ENCODE data around the gene HES1. TPM values are rescaled to one million over a fixed set of nuclear protein-coding genes. Genes with fewer than 3 reads are reported as not detected.
A peak's percentile ranks its signal among the peaks of the same experiment; 100 is the strongest.

HES1 gene
- total and polyA plus RNA-seq, 10 of the 15 experiments (the other 5 are each of a cell fraction or from before 2014, with no cell fraction given): 0.46 to 5.3 (median 2.3) TPM

GRCh38 chr3:194134757-194135515 lies 1.0 kb upstream of the HES1 start:
- ChIA-PET RAD21 (ENCODE audit: unreplicated experiment) (interaction anchor here (1.0 to 1.5 kb wide), 4 partner anchors 34 to 172 kb away, joined by 3 to 9 read pairs (median 4); no protein-coding TSS in a partner anchor), SMC1A (ENCODE audit: uncharacterized antibody, unreplicated experiment) (interaction anchor here (1.2 kb wide), 1 partner anchor 34 kb away, joined by 4 read pairs; no protein-coding TSS in a partner anchor), POLR2A (interaction anchor here (0.6 kb wide), 2 partner anchors 31 to 392 kb away, joined by 3 to 5 read pairs; no protein-coding TSS in a partner anchor), CTCF (interaction anchor here (0.6 to 1.6 kb wide), 4 partner anchors 7 to 1619 kb away, joined by 3 to 5 read pairs (median 3); no protein-coding TSS in a partner anchor)
- DNase-seq (ENCODE audit: low read depth, low spot score): peak; percentile 55
- WGBS (ENCODE audit: insufficient coverage, insufficient replicate concordance, low lambda C conversion rate, missing lambda C conversion rate): under 1% methylated on average over 49 of the region's 68 CpGs
- H3K27me3 ChIP-seq (replicated peaks in 1 of 2; ENCODE audit: control insufficient read depth in 2 of 2, insufficient read depth in 2 of 2, low read length in 1 of 2): peaks cover 1 to 3% of the 10 kb centered on the region in 2 experiments; a peak in 3 of 4 replicates
- intact Hi-C loops (cut with micrococcal nuclease; ENCODE audit: unreplicated experiment): loop anchor here (1.0 to 5.0 kb wide), 2 partner anchors 65 to 468 kb away; no protein-coding TSS in a partner anchor
- peak overlapping the region; percentile 46 for H2AFZ ChIP-seq (ENCODE audit: control insufficient read depth, low read depth, low read length)
- peak overlapping the region; percentile 36 for H3K9ac ChIP-seq (ENCODE audit: control insufficient read depth, insufficient read depth, low read length)
- peak; percentile 64 for ATAC-seq
- no peak for FAIRE-seq
- in situ Hi-C loops (cut with MboI): loop anchor here (5.0 to 10.0 kb wide), 2 partner anchors 172 to 350 kb away; no protein-coding TSS in a partner anchor
- no peaks in the 10 kb centered on the region for H4K20me1 ChIP-seq (ENCODE audit: control insufficient read depth, insufficient read depth)
- no peaks in the 10 kb centered on the region for H3K36me3 ChIP-seq (ENCODE audit: control insufficient read depth in 2 of 2, insufficient read depth in 2 of 2, low read length in 1 of 2)
- H3K4me2 ChIP-seq (ENCODE audit: control insufficient read depth, insufficient read depth): peak overlapping the region; percentile 94
- no peaks in the 10 kb centered on the region for H3K79me2 ChIP-seq (ENCODE audit: control insufficient read depth, insufficient read depth, low read length)
- H3K9me3 ChIP-seq (replicated peaks; ENCODE audit: control insufficient read depth, insufficient read depth, low read length): peaks cover 4% of the 10 kb centered on the region; the same call in 2 of the 3 replicates
- H3K27ac ChIP-seq (ENCODE audit: control insufficient read depth, insufficient read depth): peak overlapping the region; percentile 31; the same call in 1 of the 2 replicates
- peaks cover 27% of the 10 kb centered on the region for H3K4me1 ChIP-seq (ENCODE audit: control insufficient read depth, insufficient read depth, low read length)
- H3K4me3 ChIP-seq: peak overlapping the region; percentile 61
- BruUV-seq (replicated peaks): no TSS peak
- TF ChIP-seq MYB (IDR thresholded peaks at IDR 0.05; ENCODE audit: borderline replicate concordance, low read depth, low read length) (no peak), ZZZ3 (IDR thresholded peaks at IDR 0.05; ENCODE audit: control insufficient read depth, insufficient read length, low read depth) (no peak), WRNIP1 (IDR thresholded peaks at IDR 0.05; ENCODE audit: borderline replicate concordance, low read depth, low read length) (no peak), PAX5 (IDR thresholded peaks at IDR 0.05; ENCODE audit: borderline replicate concordance, low read depth, low read length) (peak; percentile 90), SIN3A (IDR thresholded peaks at IDR 0.05; ENCODE audit: low read depth, low read length) (no peak), JUNB (IDR thresholded peaks at IDR 0.05) (no peak), HDAC6 (IDR thresholded peaks at IDR 0.05; ENCODE audit: unreplicated experiment) (no peak), NR2C2 (IDR thresholded peaks at IDR 0.05; ENCODE audit: borderline replicate concordance, control insufficient read depth, insufficient read length, low read depth) (no peak), EGR1 (IDR thresholded peaks at IDR 0.05; ENCODE audit: borderline replicate concordance in 1 of 2, low read depth in 2 of 2, low read length in 2 of 2) (peak in 1 of 2 experiments; percentile 92; a peak in 2 of 3 replicates), TARDBP (IDR thresholded peaks at IDR 0.05; ENCODE audit: borderline replicate concordance) (peak; percentile 73; the same call in 1 of the 2 replicates), RAD51 (IDR thresholded peaks at IDR 0.05) (no peak), POLR2A (IDR thresholded peaks at IDR 0.05; ENCODE audit: low read depth, low read length) (0 out of 2 replicates have a peak, but pooled peaks have one; percentile 16), CHD1 (IDR thresholded peaks at IDR 0.05; ENCODE audit: low read depth, low read length) (no peak), BACH1 (IDR thresholded peaks at IDR 0.05; ENCODE audit: borderline replicate concordance) (no peak), BHLHE40 (IDR thresholded peaks at IDR 0.05; ENCODE audit: borderline replicate concordance in 1 of 2, low read depth in 2 of 2, low read length in 1 of 2) (peak; percentile 100), PAX8 (IDR thresholded peaks at IDR 0.05) (no peak), ETV6 (conservative IDR thresholded peaks at IDR 0.05 in 1 of 2, IDR thresholded peaks at IDR 0.05 in 1 of 2; ENCODE audit: borderline replicate concordance in 1 of 2, low read depth in 1 of 2) (no peak), IRF5 (IDR thresholded peaks at IDR 0.05; ENCODE audit: borderline replicate concordance) (no peak), KAT2A (conservative IDR thresholded peaks at IDR 0.05; ENCODE audit: control insufficient read depth, low read depth, low read length) (no peak), GATAD2B (conservative IDR thresholded peaks at IDR 0.05; ENCODE audit: low read depth) (0 out of 2 replicates have a peak, but pooled peaks have one; percentile 10), ZNF24 (IDR thresholded peaks at IDR 0.05) (no peak), SMC3 (IDR thresholded peaks at IDR 0.05; ENCODE audit: borderline replicate concordance, low read length) (no peak), EED (IDR thresholded peaks at IDR 0.05; ENCODE audit: low read depth) (no peak; the same call in none of the 2 replicates), DPF2 (IDR thresholded peaks at IDR 0.05) (0 out of 2 replicates have a peak, but pooled peaks have one; percentile 55), RFX5 (IDR thresholded peaks at IDR 0.05; ENCODE audit: low read depth, low read length) (no peak)

All from GM12878 (cell line).